ENCODE data around the gene DNAH1.

DNAH1 gene

GRCh38 chr3:52399131-52399530 is 83.0 kb downstream of the DNAH1 start:
- no peak for TF ChIP-seq CTCF (IDR thresholded peaks at IDR 0.05; ENCODE audit: low read depth, low read length)
- no peak for DNase-seq (ENCODE audit: extremely low read depth, low read depth)

GRCh38 chr3:52399593-52399992 is 83.5 kb downstream of the DNAH1 start:
- no peak for TF ChIP-seq CTCF (IDR thresholded peaks at IDR 0.05; ENCODE audit: low read depth, low read length)
- no peak for DNase-seq (ENCODE audit: extremely low read depth, low read depth)

- no peak for DNase-seq (ENCODE audit: extremely low read depth, low read depth)
- TF ChIP-seq CTCF (IDR thresholded peaks at IDR 0.05; ENCODE audit: low read depth, low read length), result no peak
Observed at GRCh38 chr3:52400275-52400793, 84.2 kb downstream of the DNAH1 start.

- no peak for TF ChIP-seq CTCF (IDR thresholded peaks at IDR 0.05; ENCODE audit: low read depth, low read length)
- DNase-seq (ENCODE audit: extremely low read depth, low read depth), result no peak
Observed at GRCh38 chr3:52401021-52401420, 84.9 kb downstream of the DNAH1 start.

GRCh38 chr3:52401551-52401950 is 85.4 kb downstream of the DNAH1 start:
- no peak for DNase-seq (ENCODE audit: extremely low read depth, low read depth)
- no peak for TF ChIP-seq CTCF (IDR thresholded peaks at IDR 0.05; ENCODE audit: low read depth, low read length)

- DNase-seq (ENCODE audit: extremely low read depth, low read depth), result no peak
- no peak for TF ChIP-seq CTCF (IDR thresholded peaks at IDR 0.05; ENCODE audit: low read depth, low read length)
Observed at GRCh38 chr3:52402101-52402521, 86.0 kb downstream of the DNAH1 start.

- no peak for DNase-seq (ENCODE audit: extremely low read depth, low read depth)
- TF ChIP-seq CTCF (IDR thresholded peaks at IDR 0.05; ENCODE audit: low read depth, low read length), result no peak
Observed at GRCh38 chr3:52402706-52403270, 86.7 kb downstream of the DNAH1 start.

Data from AG09319 (cell line).